Fibroblast of skin of left biceps (primary cell): ENCODE measurements around the gene STEAP3.

Source experiments
- DNase-seq, 2 experiments: peaks; one replicate each; pipeline ENCODE4 v3.0.0-alpha.2; 2013; ENCODE audit warnings: low read depth in 2 of 2

STEAP3 gene

GRCh38 chr2:119197529-119198239 lies 25.9 kb upstream of the STEAP3 start:
- DNase-seq: no peak

GRCh38 chr2:119198240-119198840 lies 25.3 kb upstream of the STEAP3 start:
- DNase-seq: peak; percentile 15 to 23

GRCh38 chr2:119201815-119202214 lies 21.8 kb upstream of the STEAP3 start:
- DNase-seq: no peak

DNA sequence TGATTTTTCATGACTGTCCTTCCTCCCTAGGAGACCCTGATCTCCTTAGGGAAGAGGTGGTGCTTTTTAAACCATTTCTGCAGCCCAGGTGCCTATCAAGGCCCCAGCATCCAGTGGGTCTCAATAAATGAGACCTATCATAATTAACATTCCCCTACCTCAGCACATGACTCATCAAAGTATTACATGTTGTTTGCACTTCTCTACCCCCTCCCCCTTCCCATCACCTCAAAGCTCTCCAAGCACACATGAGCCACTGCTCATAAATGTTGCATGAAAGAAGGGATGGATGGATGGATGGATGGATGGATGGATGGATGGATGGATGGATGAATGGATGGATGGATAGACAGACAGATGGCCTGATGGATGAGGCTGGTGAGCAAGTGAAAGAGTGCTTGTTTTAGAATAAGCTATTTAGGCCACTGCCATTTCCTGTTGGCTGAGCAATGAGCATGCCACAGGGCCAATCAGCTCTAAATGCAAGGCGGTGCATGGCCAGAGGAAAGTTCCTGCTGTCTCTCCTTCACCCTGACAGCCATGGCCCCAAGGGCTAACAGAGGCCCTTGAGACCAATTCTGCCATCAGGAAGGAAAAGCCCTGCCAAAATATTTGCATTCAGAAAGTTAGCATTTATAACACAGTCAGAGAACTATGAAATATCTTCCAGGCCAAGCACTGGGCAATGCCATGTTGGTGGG lies 20.9 kb upstream of the STEAP3 start:
- DNase-seq: no peak

DNA sequence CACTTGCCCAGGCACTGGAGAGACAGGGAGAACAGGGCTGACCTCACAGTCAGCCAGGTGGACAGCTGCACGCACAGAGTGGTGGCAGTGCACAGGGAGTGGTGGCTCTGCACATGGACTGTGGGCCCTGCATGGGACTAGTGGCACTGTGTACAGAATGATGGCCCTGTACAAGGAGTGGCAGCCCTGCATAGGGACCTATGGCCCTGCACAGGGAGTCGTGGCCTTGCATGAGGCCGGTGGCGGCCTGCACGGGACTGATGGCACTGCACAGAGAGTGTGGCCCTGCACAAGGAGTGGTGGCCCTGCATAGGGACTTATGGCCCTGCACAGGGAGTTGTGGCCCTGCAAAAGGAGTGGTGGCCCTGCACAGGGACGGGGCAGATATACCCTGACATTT lies 19.1 kb upstream of the STEAP3 start:
- DNase-seq: no peak

DNA sequence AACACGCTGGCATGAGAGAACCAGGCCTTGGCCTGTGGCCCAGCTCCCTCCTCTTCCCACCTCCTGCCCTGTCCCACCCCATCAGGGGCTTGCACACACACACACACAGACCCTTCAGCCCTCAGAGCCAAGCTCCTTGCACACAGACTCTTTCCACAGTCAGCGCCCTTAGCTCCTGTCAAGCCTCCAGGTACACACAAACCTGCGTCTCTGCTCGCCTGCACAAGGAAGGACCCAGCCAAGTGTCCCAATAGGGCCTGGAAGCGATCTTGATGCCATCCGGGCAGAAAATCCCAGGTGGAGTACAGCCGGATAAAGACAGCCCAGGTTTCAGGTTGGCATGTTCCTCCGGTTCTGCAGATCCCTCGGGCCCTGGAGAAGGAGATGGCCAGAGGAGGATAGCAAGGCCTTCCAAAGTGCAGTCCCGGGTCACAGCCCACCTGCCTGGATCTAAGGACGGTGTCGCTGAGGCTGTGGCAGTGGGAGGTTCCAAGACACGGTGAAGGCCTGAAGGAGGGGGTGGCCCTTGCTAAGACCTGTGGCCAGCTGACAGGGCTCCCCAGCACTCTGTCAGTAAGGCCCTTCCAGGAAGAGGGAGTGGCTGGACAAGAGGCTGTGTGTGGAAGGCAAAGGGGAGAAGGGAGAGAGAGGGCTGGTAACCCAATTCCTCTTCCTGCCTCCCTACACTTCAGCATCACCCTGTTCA lies 18.5 kb upstream of the STEAP3 start:
- no peak for DNase-seq

- DNase-seq: no peak
Measured at GRCh38 chr2:119206201-119206600, 17.4 kb upstream of the STEAP3 start.

DNA sequence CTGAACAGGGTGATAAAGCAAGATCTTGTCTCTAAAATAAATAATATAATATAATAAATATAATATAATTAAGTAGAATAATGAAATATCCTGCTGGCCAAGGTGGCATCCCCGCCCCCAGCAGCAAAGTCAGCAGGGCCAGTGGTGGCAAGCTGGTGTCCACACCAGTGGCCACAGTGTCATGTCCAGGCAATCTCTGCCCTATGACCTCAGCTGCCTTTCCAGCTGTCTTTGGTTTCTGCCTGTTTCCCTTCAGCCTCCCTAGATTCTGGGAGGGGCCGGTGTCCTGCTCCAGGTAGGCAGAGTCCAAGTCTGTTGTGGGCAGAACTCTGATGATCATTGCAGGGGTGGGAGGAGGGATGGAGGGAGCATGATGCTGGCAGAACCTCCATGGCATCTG lies 16.2 kb upstream of the STEAP3 start:
- DNase-seq: no peak

DNA sequence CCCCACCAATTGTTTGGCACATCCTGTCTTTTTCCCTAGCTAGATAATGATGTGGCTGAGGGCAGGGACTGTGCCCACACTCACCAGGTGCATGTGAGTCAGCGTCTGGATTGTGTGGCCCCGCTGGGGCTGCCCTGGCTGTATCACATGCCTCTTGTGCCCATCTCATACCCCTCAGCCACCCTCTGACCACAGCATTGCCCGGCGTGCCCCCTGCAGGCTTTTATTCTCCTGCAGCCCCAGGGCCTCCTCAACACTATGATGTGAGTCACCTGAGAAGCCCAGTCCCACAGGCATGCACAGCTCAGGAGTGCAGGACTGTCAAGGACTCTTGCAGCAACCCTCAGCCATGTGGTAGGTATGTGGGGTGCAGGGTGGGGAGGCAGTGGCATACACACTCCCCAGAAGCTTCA lies 14.8 kb upstream of the STEAP3 start:
- DNase-seq: no peak

GRCh38 chr2:119212139-119212800 lies 11.4 kb upstream of the STEAP3 start:
- no peak for DNase-seq

GRCh38 chr2:119214453-119215037 lies 9.1 kb upstream of the STEAP3 start:
- no peak for DNase-seq

DNA sequence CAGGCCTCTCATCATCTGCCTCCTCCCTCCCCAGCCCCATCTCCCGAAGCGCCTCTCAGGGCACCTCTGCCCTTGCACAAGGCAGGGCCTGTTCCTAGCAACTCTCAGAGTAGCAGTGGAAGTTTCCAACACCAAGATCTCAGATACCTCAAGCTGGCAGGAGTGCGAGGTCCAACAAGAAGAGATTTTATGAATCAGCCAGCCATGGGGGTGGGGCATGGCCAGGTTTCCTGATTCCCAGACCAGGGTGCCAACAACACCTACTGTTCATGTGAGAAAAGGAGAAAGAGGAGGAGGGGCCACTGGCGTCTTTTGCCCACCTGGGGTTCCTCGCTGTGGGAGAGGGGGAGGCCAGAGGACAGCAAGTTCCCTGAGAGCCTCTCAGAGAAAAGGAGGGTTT lies 6.6 kb upstream of the STEAP3 start:
- DNase-seq: no peak

DNA sequence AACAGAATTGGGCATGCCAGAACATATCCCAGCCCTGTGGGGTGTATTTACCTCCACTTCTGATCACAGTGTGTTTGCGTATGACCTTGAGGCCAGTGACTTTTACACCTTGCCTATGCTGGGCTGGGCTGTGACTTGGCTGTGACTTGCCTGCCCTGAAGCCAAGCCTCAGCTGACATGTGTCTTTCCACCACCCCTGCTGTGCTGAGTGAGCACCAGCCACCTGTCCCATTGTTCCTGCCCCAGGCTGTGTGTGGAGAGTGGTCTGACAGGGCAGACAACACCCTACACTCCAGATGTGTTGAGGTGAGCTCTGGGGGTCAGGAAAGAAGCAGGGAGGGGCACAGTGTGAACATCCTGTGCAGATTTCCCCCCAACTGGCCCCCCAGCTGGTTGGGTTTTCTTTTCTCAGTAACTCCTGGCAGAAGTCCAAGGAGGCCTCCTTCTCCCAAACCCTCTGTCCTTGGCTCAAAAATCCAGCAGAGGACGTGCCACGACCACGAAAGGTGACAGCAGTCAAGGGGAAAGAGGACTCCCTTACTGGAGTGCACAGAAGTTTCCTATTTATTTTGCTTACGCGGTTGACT lies 5.1 kb upstream of the STEAP3 start:
- peak; percentile 60 to 65 for DNase-seq

GRCh38 chr2:119219873-119220272 lies 3.8 kb upstream of the STEAP3 start:
- no peak for DNase-seq

GRCh38 chr2:119220720-119221301 lies 2.8 kb upstream of the STEAP3 start:
- DNase-seq: no peak

DNA sequence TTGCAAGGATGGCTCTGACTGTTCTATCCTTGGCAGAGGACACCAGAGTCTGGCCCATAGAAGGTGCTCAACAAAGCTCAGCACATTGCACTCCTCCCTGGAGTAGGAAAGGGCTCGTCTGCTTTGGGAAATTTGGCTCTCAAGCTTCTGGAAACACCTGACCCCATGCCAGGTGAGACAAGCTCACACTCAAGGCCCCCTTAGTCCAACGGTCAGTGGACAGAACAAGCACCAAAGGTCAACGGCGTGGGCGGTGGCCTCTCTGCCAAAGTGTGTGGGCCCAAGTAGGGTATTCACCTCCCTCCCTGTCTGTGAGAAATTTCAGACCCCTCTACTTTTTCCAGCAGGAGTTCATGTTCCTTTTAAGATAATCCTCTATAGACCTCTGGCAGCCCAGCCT lies 2.0 kb upstream of the STEAP3 start:
- DNase-seq: no peak

- DNase-seq: no peak
Measured at GRCh38 chr2:119222213-119222612, 1.4 kb upstream of the STEAP3 start.

DNA sequence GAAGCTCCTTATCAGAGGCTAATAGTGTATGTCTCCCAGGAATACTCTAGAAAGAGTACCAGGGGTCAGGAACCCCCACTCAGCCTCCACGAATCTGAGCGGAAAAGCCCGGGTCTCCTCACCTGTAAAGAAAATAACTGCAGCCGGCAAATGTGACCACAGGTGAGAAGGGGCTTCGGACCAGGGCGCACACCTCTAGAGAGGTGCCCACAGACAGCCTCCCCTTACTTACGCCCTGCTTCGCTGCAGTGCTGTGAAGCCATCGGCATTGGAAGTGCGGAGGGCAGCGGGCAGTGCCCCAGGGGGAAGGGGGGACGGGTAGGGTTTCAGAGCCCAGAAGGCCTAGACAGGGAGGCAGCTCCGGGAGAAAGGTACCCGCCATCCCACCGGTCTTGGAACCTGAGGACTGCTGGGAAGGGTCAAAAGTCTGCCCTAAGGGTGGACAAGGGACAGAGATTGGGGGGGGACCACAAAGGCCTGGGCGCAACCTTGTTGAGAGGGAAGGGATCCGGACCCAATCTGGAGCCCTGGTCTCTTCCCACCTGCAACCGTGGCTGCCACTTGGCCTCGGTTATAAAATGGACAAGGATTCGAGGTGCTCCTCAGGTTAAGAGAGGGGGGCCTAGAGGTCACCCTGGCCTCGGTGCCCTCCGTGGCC lies 642 bp upstream of the STEAP3 start:
- DNase-seq: no peak

GRCh38 chr2:119224391-119225104 lies 914 bp downstream of the STEAP3 start:
- DNase-seq: no peak
